Activated gamma-delta T cell treated with Interleukin-2 at 50 U/mL for 16 hours (primary cell): ENCODE measurements around the gene PRPF40A.
"Not testable (repeated sequence)": the region's sequence is repeated elsewhere in the genome, so short reads cannot be mapped to it uniquely, and the experiment has no call there.

Experiments used
- DNase-seq: peaks from one replicate; pipeline ENCODE4 v3.0.0-alpha.2; 2020

The PRPF40A gene

GRCh38 chr2:152717228-152718075, at the start of gene PRPF40A:
Gene PRPF40A (minus strand): TSS chr2:152717461. CDS start chr2:152717439, 22 bp downstream.
- peak; percentile 98 for DNase-seq

- DNase-seq: no peak
Measured at GRCh38 chr2:152766928-152767327, 49.7 kb upstream of the PRPF40A start.

GRCh38 chr2:152763651-152764050, 46.4 kb upstream of the PRPF40A start:
- no peak for DNase-seq

GRCh38 chr2:152763208-152763607, 45.9 kb upstream of the PRPF40A start:
- not testable (repeated sequence) for DNase-seq

GRCh38 chr2:152762202-152762601, 44.9 kb upstream of the PRPF40A start:
- no peak for DNase-seq

- no peak for DNase-seq
Measured at GRCh38 chr2:152761214-152761613, 44.0 kb upstream of the PRPF40A start.

GRCh38 chr2:152759290-152760072, 42.2 kb upstream of the PRPF40A start:
- no peak for DNase-seq

GRCh38 chr2:152755029-152755428, 37.8 kb upstream of the PRPF40A start:
- DNase-seq: no peak

- not testable (repeated sequence) for DNase-seq
Measured at GRCh38 chr2:152747751-152748150, 30.5 kb upstream of the PRPF40A start.

- DNase-seq: no peak
Measured at GRCh38 chr2:152743002-152743401, 25.7 kb upstream of the PRPF40A start.

- no peak for DNase-seq
Measured at GRCh38 chr2:152740743-152741328, 23.6 kb upstream of the PRPF40A start.

- DNase-seq: not testable (repeated sequence)
Measured at GRCh38 chr2:152739705-152740104, 22.4 kb upstream of the PRPF40A start.

- no peak for DNase-seq
Measured at GRCh38 chr2:152738438-152738837, 21.2 kb upstream of the PRPF40A start.

GRCh38 chr2:152737509-152737908, 20.2 kb upstream of the PRPF40A start:
- DNase-seq: not testable (repeated sequence)

GRCh38 chr2:152730591-152731333, 13.5 kb upstream of the PRPF40A start:
- peak; percentile 54 for DNase-seq

- DNase-seq: no peak
Measured at GRCh38 chr2:152729844-152730243, 12.6 kb upstream of the PRPF40A start.

GRCh38 chr2:152723918-152724317, 6.7 kb upstream of the PRPF40A start:
- no peak for DNase-seq

- DNase-seq: not testable (repeated sequence)
Measured at GRCh38 chr2:152722639-152723038, 5.4 kb upstream of the PRPF40A start.

GRCh38 chr2:152720794-152721193, 3.5 kb upstream of the PRPF40A start:
- DNase-seq: no peak

- DNase-seq: no peak
Measured at GRCh38 chr2:152718909-152719645, 1.8 kb upstream of the PRPF40A start.

GRCh38 chr2:152718076-152718908, 1.0 kb upstream of the PRPF40A start, which contains the start of gene ARL6IP6:
Gene ARL6IP6 (plus strand): TSS chr2:152718620. CDS start chr2:152718625, 5 bp downstream.
- DNase-seq: peak; percentile 92
